ENCODE results near the gene DOCK1.

The DOCK1 gene

GRCh38 chr10:127429601-127430312 lies 524.5 kb downstream of the DOCK1 start:
- no peak overlapping the region for H3K4me3 ChIP-seq (ENCODE audit: low read length)
- no CpG with 5 or more reads among the region's 19 CpGs for WGBS (ENCODE audit: insufficient coverage, insufficient read length)
- no peak for DNase-seq (ENCODE audit: low read depth, low spot score)
- no peaks in the 10 kb centered on the region for H3K27me3 ChIP-seq (ENCODE audit: control insufficient read depth, insufficient read depth, low read length)
- peaks cover 8% of the 10 kb centered on the region; the same call in 1 of the 2 replicates for H3K36me3 ChIP-seq (ENCODE audit: control insufficient read depth, insufficient read depth, low read length)
- no peak overlapping the region for H3K27ac ChIP-seq (ENCODE audit: low read length)
- no peaks in the 10 kb centered on the region for H3K9me3 ChIP-seq (ENCODE audit: control insufficient read depth, insufficient read depth, low read length)
- H3K4me1 ChIP-seq (ENCODE audit: control insufficient read depth, insufficient read depth, low read length) = no peaks in the 10 kb centered on the region; the same call in 1 of the 2 replicates

GRCh38 chr10:127431525-127431924 lies 526.3 kb downstream of the DOCK1 start:
- WGBS (ENCODE audit: insufficient coverage, insufficient read length) = no CpG with 5 or more reads among the region's 8 CpGs
- no peaks in the 10 kb centered on the region; the same call in 1 of the 2 replicates for H3K4me1 ChIP-seq (ENCODE audit: control insufficient read depth, insufficient read depth, low read length)
- no peak overlapping the region for H3K4me3 ChIP-seq (ENCODE audit: low read length)
- no peaks in the 10 kb centered on the region for H3K9me3 ChIP-seq (ENCODE audit: control insufficient read depth, insufficient read depth, low read length)
- H3K27me3 ChIP-seq (ENCODE audit: control insufficient read depth, insufficient read depth, low read length) = no peaks in the 10 kb centered on the region
- 0 out of 2 replicates have a peak, but pooled peaks cover 4% of the 10 kb centered on the region for H3K36me3 ChIP-seq (ENCODE audit: control insufficient read depth, insufficient read depth, low read length)
- no peak for DNase-seq (ENCODE audit: low read depth, low spot score)
- H3K27ac ChIP-seq (ENCODE audit: low read length) = no peak overlapping the region

- H3K27ac ChIP-seq (ENCODE audit: low read length) = no peak overlapping the region
- no peaks in the 10 kb centered on the region for H3K9me3 ChIP-seq (ENCODE audit: control insufficient read depth, insufficient read depth, low read length)
- H3K27me3 ChIP-seq (ENCODE audit: control insufficient read depth, insufficient read depth, low read length) = no peaks in the 10 kb centered on the region
- no peak overlapping the region for H3K4me3 ChIP-seq (ENCODE audit: low read length)
- DNase-seq (ENCODE audit: low read depth, low spot score) = no peak
- H3K36me3 ChIP-seq (ENCODE audit: control insufficient read depth, insufficient read depth, low read length) = no peaks in the 10 kb centered on the region; the same call in 1 of the 2 replicates
- no CpG with 5 or more reads among the region's 2 CpGs for WGBS (ENCODE audit: insufficient coverage, insufficient read length)
- no peaks in the 10 kb centered on the region; the same call in 1 of the 2 replicates for H3K4me1 ChIP-seq (ENCODE audit: control insufficient read depth, insufficient read depth, low read length)
Measured at GRCh38 chr10:127434006-127434405, 528.8 kb downstream of the DOCK1 start.

GRCh38 chr10:127435246-127435645 lies 530.0 kb downstream of the DOCK1 start:
- WGBS (ENCODE audit: insufficient coverage, insufficient read length) = no CpG with 5 or more reads among the region's 7 CpGs
- Histone ChIP-seq H3K4me1 (ENCODE audit: control insufficient read depth, insufficient read depth, low read length) (no peaks in the 10 kb centered on the region), H3K9me3 (ENCODE audit: control insufficient read depth, insufficient read depth, low read length) (no peaks in the 10 kb centered on the region), H3K4me3 (ENCODE audit: low read length) (no peak overlapping the region), H3K27ac (ENCODE audit: low read length) (no peak overlapping the region), H3K36me3 (ENCODE audit: control insufficient read depth, insufficient read depth, low read length) (peaks cover 5% of the 10 kb centered on the region; the same call in 1 of the 2 replicates), H3K27me3 (ENCODE audit: control insufficient read depth, insufficient read depth, low read length) (no peaks in the 10 kb centered on the region)
- no peak for DNase-seq (ENCODE audit: low read depth, low spot score)

- H3K27me3 ChIP-seq (ENCODE audit: control insufficient read depth, insufficient read depth, low read length) = no peaks in the 10 kb centered on the region
- H3K4me3 ChIP-seq (ENCODE audit: low read length) = no peak overlapping the region
- H3K36me3 ChIP-seq (ENCODE audit: control insufficient read depth, insufficient read depth, low read length) = peaks cover 10% of the 10 kb centered on the region; the same call in 1 of the 2 replicates
- no peak for DNase-seq (ENCODE audit: low read depth, low spot score)
- H3K27ac ChIP-seq (ENCODE audit: low read length) = no peak overlapping the region
- peaks cover 9% of the 10 kb centered on the region for H3K4me1 ChIP-seq (ENCODE audit: control insufficient read depth, insufficient read depth, low read length)
- no peaks in the 10 kb centered on the region for H3K9me3 ChIP-seq (ENCODE audit: control insufficient read depth, insufficient read depth, low read length)
- no CpG with 5 or more reads among the region's 11 CpGs for WGBS (ENCODE audit: insufficient coverage, insufficient read length)
Measured at GRCh38 chr10:127440371-127440770, 535.1 kb downstream of the DOCK1 start.

- no CpG with 5 or more reads among the region's 16 CpGs for WGBS (ENCODE audit: insufficient coverage, insufficient read length)
- H3K27me3 ChIP-seq (ENCODE audit: control insufficient read depth, insufficient read depth, low read length) = no peaks in the 10 kb centered on the region
- H3K4me3 ChIP-seq (ENCODE audit: low read length) = no peak overlapping the region
Measured at GRCh38 chr10:127441350-127442219, 536.4 kb downstream of the DOCK1 start.

GRCh38 chr10:127442220-127442525 lies 536.9 kb downstream of the DOCK1 start:
- WGBS (ENCODE audit: insufficient coverage, insufficient read length) = no CpG with 5 or more reads among the region's 5 CpGs
- no peaks in the 10 kb centered on the region for H3K27me3 ChIP-seq (ENCODE audit: control insufficient read depth, insufficient read depth, low read length)
- H3K9me3 ChIP-seq (ENCODE audit: control insufficient read depth, insufficient read depth, low read length) = no peaks in the 10 kb centered on the region
- H3K4me3 ChIP-seq (ENCODE audit: low read length) = no peak overlapping the region
- peaks cover 9% of the 10 kb centered on the region for H3K4me1 ChIP-seq (ENCODE audit: control insufficient read depth, insufficient read depth, low read length)
- peaks cover 10% of the 10 kb centered on the region; the same call in 1 of the 2 replicates for H3K36me3 ChIP-seq (ENCODE audit: control insufficient read depth, insufficient read depth, low read length)
- no peak overlapping the region for H3K27ac ChIP-seq (ENCODE audit: low read length)
- no peak for DNase-seq (ENCODE audit: low read depth, low spot score)

More at GRCh38 chr10:127441350-127442219, 536.4 kb downstream of the DOCK1 start:
- DNase-seq (ENCODE audit: low read depth, low spot score) = peak; percentile 41
- H3K4me1 ChIP-seq (ENCODE audit: control insufficient read depth, insufficient read depth, low read length) = peaks cover 9% of the 10 kb centered on the region
- no peak overlapping the region for H3K27ac ChIP-seq (ENCODE audit: low read length)
- no peaks in the 10 kb centered on the region for H3K9me3 ChIP-seq (ENCODE audit: control insufficient read depth, insufficient read depth, low read length)
- peaks cover 10% of the 10 kb centered on the region; the same call in 1 of the 2 replicates for H3K36me3 ChIP-seq (ENCODE audit: control insufficient read depth, insufficient read depth, low read length)

- Histone ChIP-seq H3K4me1 (ENCODE audit: control insufficient read depth, insufficient read depth, low read length) (peaks cover 9% of the 10 kb centered on the region), H3K27me3 (ENCODE audit: control insufficient read depth, insufficient read depth, low read length) (no peaks in the 10 kb centered on the region)
Measured at GRCh38 chr10:127444155-127444554, 538.9 kb downstream of the DOCK1 start.

GRCh38 chr10:127447197-127447596 lies 542.0 kb downstream of the DOCK1 start:
- no peaks in the 10 kb centered on the region for H3K27me3 ChIP-seq (ENCODE audit: control insufficient read depth, insufficient read depth, low read length)
- no peak overlapping the region for H3K4me3 ChIP-seq (ENCODE audit: low read length)
- no peak overlapping the region for H3K27ac ChIP-seq (ENCODE audit: low read length)
- H3K4me1 ChIP-seq (ENCODE audit: control insufficient read depth, insufficient read depth, low read length) = peaks cover under 1% of the 10 kb centered on the region
- no CpG with 5 or more reads among the region's 17 CpGs for WGBS (ENCODE audit: insufficient coverage, insufficient read length)
- 0 out of 2 replicates have a peak, but pooled peaks cover 5% of the 10 kb centered on the region for H3K36me3 ChIP-seq (ENCODE audit: control insufficient read depth, insufficient read depth, low read length)
- DNase-seq (ENCODE audit: low read depth, low spot score) = no peak
- no peaks in the 10 kb centered on the region for H3K9me3 ChIP-seq (ENCODE audit: control insufficient read depth, insufficient read depth, low read length)

More at GRCh38 chr10:127444155-127444554, 538.9 kb downstream of the DOCK1 start:
- no CpG with 5 or more reads among the region's 13 CpGs for WGBS (ENCODE audit: insufficient coverage, insufficient read length)
- Histone ChIP-seq H3K27ac (ENCODE audit: low read length) (no peak overlapping the region), H3K36me3 (ENCODE audit: control insufficient read depth, insufficient read depth, low read length) (0 out of 2 replicates have a peak, but pooled peaks cover 10% of the 10 kb centered on the region), H3K9me3 (ENCODE audit: control insufficient read depth, insufficient read depth, low read length) (no peaks in the 10 kb centered on the region), H3K4me3 (ENCODE audit: low read length) (no peak overlapping the region)
- DNase-seq (ENCODE audit: low read depth, low spot score) = no peak

GRCh38 chr10:127449490-127449889 lies 544.3 kb downstream of the DOCK1 start:
- Histone ChIP-seq H3K27me3 (ENCODE audit: control insufficient read depth, insufficient read depth, low read length) (no peaks in the 10 kb centered on the region), H3K9me3 (ENCODE audit: control insufficient read depth, insufficient read depth, low read length) (no peaks in the 10 kb centered on the region), H3K36me3 (ENCODE audit: control insufficient read depth, insufficient read depth, low read length) (no peaks in the 10 kb centered on the region), H3K4me3 (ENCODE audit: low read length) (no peak overlapping the region), H3K27ac (ENCODE audit: low read length) (no peak overlapping the region), H3K4me1 (ENCODE audit: control insufficient read depth, insufficient read depth, low read length) (no peaks in the 10 kb centered on the region)
- no peak for DNase-seq (ENCODE audit: low read depth, low spot score)
- WGBS (ENCODE audit: insufficient coverage, insufficient read length) = no CpG with 5 or more reads among the region's 3 CpGs

All from iPS DF 6.9 (cell line).